Subcutaneous adipose tissue (tissue), 4 donors: ENCODE measurements around the gene DSCAML1. TPM values are rescaled to one million over a fixed set of nuclear protein-coding genes. Genes with fewer than 3 reads are reported as not detected.

Source experiments
- total RNA-seq, 4 donors: library from RNA; depleted of rRNA; stranded (reverse); fragments of >200 nt; gene quantifications; one replicate each; pipeline ENCODE4 v1.1.0, GENCODE V29; 2016
- TF ChIP-seq, protein P1 (sequence below): fragments of 450-650 bp; IDR thresholded peaks from one replicate; pipeline ENCODE4 v1.5.1; 2016; ENCODE audit warnings: low read depth, mild to moderate bottlenecking, control low read depth, antibody characterized with exemption, moderate library complexity

Gene DSCAML1
- total RNA-seq, 4 donors from 2014 or later = 0.22 to 0.82 (median 0.75) TPM; not detected in 1

DNA sequence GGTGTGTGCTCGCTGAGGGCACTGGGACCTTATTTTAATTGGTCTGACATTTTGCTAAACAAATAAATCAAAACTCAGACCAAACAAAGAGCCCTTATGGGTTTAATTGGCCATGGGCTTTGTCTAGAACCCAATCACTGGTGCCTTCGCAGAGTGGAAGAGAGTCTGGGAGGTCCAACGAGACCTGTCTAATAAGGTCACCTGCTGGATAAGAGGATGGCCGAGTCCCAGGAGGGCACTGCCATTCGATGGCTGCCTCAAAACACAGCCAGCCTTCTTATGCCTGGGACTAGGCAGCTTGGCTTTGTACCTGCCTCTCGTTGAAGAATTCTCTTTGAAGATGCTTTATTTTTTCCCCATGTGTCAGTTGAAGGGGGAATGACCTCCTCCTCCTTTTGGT is 298.2 kb downstream of the DSCAML1 start:
- TF ChIP-seq, protein P1, sequence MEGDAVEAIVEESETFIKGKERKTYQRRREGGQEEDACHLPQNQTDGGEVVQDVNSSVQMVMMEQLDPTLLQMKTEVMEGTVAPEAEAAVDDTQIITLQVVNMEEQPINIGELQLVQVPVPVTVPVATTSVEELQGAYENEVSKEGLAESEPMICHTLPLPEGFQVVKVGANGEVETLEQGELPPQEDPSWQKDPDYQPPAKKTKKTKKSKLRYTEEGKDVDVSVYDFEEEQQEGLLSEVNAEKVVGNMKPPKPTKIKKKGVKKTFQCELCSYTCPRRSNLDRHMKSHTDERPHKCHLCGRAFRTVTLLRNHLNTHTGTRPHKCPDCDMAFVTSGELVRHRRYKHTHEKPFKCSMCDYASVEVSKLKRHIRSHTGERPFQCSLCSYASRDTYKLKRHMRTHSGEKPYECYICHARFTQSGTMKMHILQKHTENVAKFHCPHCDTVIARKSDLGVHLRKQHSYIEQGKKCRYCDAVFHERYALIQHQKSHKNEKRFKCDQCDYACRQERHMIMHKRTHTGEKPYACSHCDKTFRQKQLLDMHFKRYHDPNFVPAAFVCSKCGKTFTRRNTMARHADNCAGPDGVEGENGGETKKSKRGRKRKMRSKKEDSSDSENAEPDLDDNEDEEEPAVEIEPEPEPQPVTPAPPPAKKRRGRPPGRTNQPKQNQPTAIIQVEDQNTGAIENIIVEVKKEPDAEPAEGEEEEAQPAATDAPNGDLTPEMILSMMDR = no peak

DNA sequence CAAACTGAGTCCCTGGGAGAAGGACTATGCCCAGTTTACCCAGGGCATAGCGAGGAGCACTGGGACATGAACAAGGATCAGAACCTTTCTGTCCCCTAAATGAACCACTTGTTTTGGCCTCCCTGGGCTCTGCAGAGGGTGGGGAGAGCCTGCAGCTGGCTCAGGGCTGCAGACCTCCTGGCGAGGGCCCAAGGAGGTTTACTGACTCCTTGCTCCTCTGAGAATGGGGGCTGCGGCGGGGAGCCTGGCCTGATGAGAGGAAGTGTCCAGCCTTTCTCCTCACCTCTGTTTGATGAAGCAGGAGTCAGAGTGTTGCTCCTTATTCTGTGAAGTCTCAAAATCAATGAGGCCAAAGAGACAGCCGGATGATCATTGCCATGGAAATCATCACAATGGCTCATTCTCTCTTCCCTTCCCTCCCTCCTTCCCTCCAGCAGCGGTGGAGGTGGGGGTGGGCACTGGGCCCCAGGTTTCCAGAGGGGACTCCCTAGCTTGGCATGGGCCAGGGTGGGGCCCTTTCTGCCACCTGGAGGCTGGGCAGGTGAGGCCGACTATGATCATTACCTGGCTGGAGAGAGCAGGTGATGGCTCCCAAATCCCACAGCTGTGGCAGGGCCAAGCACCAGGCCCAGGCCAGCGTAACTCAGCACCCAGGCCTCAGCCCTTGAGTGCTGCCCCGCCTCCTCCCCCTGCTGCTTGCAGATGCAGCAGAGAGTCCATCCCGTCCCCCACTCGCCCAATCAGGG is 299.6 kb downstream of the DSCAML1 start:
- TF ChIP-seq, protein P1 = no peak

- TF ChIP-seq, protein P1 = no peak
Measured at GRCh38 chr11:117495357-117495756, 301.7 kb downstream of the DSCAML1 start.

- TF ChIP-seq, protein P1 = no peak
Measured at GRCh38 chr11:117492578-117493251, 304.3 kb downstream of the DSCAML1 start.

GRCh38 chr11:117490911-117491310 is 306.1 kb downstream of the DSCAML1 start:
- TF ChIP-seq, protein P1 = no peak

- TF ChIP-seq, protein P1 = no peak
Measured at GRCh38 chr11:117489999-117490679, 306.9 kb downstream of the DSCAML1 start.
